Thoracic aorta (tissue), 2 donors: Measurements from ENCODE around the gene CPTP. TPM values are rescaled to one million over a fixed set of nuclear protein-coding genes. Genes with fewer than 3 reads are reported as not detected.

Source experiments
- ATAC-seq: fragments of 150-250 bp; one replicate; pipeline ENCODE4 v1.8.0; 2017; ENCODE audit warnings: low read depth; ENCODE audit not compliant: insufficient number of reproducible peaks, low FRiP score
- DNase-seq: peaks from one replicate; pipeline ENCODE4 v3.0.0-alpha.2; 2020; ENCODE audit warnings: low spot score
- H3K27ac ChIP-seq, 2 donors: fragments of 200-600 bp; sonication (generic); 1 replicate in 1 of 2; 2 replicates in 1 of 2; pipeline ENCODE4 v1.5.1; 2016; ENCODE audit warnings: mild to moderate bottlenecking in 2 of 2, moderate library complexity in 2 of 2
- H3K27me3 ChIP-seq: fragments of 200-600 bp; sonication (generic); replicated peaks from 2 replicates; pipeline ENCODE4 v1.6.0; 2016; ENCODE audit warnings: mild to moderate bottlenecking; ENCODE audit not compliant: insufficient read depth
- H3K36me3 ChIP-seq: fragments of 200-600 bp; sonication (generic); one replicate; pipeline ENCODE4 v1.5.1; 2016
- H3K4me1 ChIP-seq, 2 donors: fragments of 200-600 bp; sonication (generic); 1 replicate in 1 of 2; 2 replicates in 1 of 2; pipeline versions ENCODE4 v1.5.1 to v1.6.0; 2016; ENCODE audit warnings: low read depth in 2 of 2, mild to moderate bottlenecking in 1 of 2; ENCODE audit not compliant: control insufficient read depth in 1 of 2
- H3K4me3 ChIP-seq: fragments of 200-600 bp; sonication (generic); 2 replicates; pipeline ENCODE4 v1.5.1; 2016; ENCODE audit warnings: mild to moderate bottlenecking
- H3K9me3 ChIP-seq: fragments of 200-600 bp; sonication (generic); 2 replicates; pipeline ENCODE4 v1.5.1; 2016
- CTCF ChIP-seq: fragments of 200-600 bp; sonication (generic); IDR thresholded peaks from one replicate; pipeline ENCODE4 v1.5.1; 2019; ENCODE audit warnings: antibody characterized with exemption
- total RNA-seq, 2 donors: library from RNA; depleted of rRNA; stranded (reverse); fragments of >200 nt; gene quantifications; one replicate each; pipeline versions ENCODE4 v1.1.0 to v1.2.3, GENCODE V29; 2016

Gene CPTP
- total RNA-seq, 2 donors from 2014 or later, result 16.4 to 26.3 TPM

- Histone ChIP-seq H3K9me3 (no peaks in the 10 kb centered on the region), H3K4me1 (peaks cover 24 to 63% of the 10 kb centered on the region in 2 donors), H3K27me3 (no peaks in the 10 kb centered on the region), H3K36me3 (peaks cover 12% of the 10 kb centered on the region), H3K4me3 (no peak overlapping the region), H3K27ac (peak overlapping the region; percentile 66)
- ATAC-seq (no peak), DNase-seq (no peak)
- TF ChIP-seq CTCF, result no peak
These were observed 27.2 kb downstream of the CPTP start for GRCh38 chr1:1351511-1352427.

GRCh38 chr1:1352786-1353388 lies 28.3 kb downstream of the CPTP start:
- ATAC-seq, result no peak
- no peaks in the 10 kb centered on the region for H3K9me3 ChIP-seq
- peaks cover 15 to 55% of the 10 kb centered on the region in 2 donors for H3K4me1 ChIP-seq
- no peak for TF ChIP-seq CTCF
- DNase-seq, result no peak
- H3K27ac ChIP-seq, result peak overlapping the region; percentile 66
- H3K4me3 ChIP-seq, result no peak overlapping the region
- H3K27me3 ChIP-seq, result no peaks in the 10 kb centered on the region
- peaks cover 12% of the 10 kb centered on the region for H3K36me3 ChIP-seq

DNA sequence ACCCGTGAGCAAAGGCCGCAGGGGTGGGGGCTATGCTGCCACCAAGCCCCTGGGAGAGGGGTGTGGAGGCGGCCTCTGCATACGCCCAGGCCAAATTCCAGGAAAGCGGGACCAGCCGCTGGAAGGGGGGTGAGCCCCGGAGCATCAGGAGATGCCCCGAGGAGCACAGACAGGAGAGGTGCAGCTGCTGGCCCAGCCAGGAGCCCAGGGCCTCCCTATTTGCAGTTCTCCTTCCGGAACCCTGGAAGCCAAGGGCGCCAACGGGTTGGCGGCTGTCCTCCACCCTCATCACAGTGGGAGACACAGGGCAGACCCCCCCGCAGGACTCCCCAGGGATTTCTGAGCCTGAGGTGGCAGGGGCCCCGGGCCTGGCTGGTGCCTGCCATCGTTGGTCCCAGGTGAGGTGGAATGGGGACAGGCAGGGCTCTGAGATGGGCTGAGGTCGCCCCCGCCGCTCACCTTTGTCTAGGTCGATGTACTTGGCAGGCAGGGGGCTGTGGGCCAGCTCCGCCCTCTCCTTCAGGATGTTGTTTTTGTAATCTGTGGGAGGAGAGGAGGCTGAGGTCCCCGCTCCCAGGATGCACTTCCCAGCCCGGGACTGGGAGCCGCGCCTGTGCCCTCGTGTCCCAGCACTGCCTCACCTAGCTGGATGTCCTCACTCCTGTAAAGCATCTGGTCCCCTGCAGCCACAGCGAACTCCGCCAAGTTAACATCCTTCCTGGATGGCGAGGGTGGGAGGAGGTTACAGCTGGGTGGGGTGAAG lies 29.0 kb downstream of the CPTP start:
- peaks cover 14 to 52% of the 10 kb centered on the region in 2 donors for H3K4me1 ChIP-seq
- DNase-seq, result no peak

GRCh38 chr1:1354271-1355247 lies 30.0 kb downstream of the CPTP start:
- Histone ChIP-seq H3K36me3 (peaks cover 12% of the 10 kb centered on the region), H3K4me1 (peaks cover 24 to 60% of the 10 kb centered on the region in 2 donors), H3K9me3 (no peaks in the 10 kb centered on the region), H3K27ac (peak overlapping the region; percentile 22 to 99), H3K27me3 (no peaks in the 10 kb centered on the region), H3K4me3 (peak overlapping the region; percentile 87)
- TF ChIP-seq CTCF, result no peak
- DNase-seq (no peak), ATAC-seq (no peak)

More for the DNA sequence above, 29.0 kb downstream of the CPTP start:
- no peak for TF ChIP-seq CTCF
- Histone ChIP-seq H3K27me3 (no peaks in the 10 kb centered on the region), H3K27ac (peak overlapping the region in 1 of 2 donors; percentile 17), H3K4me3 (no peak overlapping the region), H3K36me3 (peaks cover 12% of the 10 kb centered on the region), H3K9me3 (no peaks in the 10 kb centered on the region)
- ATAC-seq, result no peak
